ENCODE measurements around the gene SBK2.

- TF ChIP-seq CTCF (IDR thresholded peaks at IDR 0.05; ENCODE audit: insufficient read depth, low read depth, low read length) (no peak), EZH2 (IDR thresholded peaks at IDR 0.05; ENCODE audit: insufficient read depth, low read length) (no peak)
Measured at GRCh38 chr19:55503157-55503501, 33.8 kb downstream of the SBK2 start.
